ENCODE measurements around the gene PARVB.

DNA sequence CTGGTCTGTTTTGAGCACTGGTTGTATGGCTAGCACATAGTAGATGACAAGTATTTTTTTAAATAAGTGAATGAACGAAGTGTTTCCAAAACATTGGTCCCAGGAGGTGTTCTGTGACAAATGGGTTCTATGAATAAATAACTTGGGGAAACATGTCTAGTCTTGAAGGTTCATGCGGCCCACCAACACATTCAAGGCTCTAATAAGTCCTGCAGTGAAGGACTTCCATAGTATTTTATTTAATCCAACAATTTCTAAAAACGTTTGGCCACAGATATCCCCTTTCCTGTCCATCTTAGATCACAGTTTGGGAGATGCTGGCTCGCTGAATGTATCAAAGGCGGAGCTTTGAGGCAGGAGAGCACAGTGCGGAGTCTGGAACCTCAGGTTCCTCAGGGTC is 179.1 kb downstream of the PARVB start:
- TF ChIP-seq, protein P1, sequence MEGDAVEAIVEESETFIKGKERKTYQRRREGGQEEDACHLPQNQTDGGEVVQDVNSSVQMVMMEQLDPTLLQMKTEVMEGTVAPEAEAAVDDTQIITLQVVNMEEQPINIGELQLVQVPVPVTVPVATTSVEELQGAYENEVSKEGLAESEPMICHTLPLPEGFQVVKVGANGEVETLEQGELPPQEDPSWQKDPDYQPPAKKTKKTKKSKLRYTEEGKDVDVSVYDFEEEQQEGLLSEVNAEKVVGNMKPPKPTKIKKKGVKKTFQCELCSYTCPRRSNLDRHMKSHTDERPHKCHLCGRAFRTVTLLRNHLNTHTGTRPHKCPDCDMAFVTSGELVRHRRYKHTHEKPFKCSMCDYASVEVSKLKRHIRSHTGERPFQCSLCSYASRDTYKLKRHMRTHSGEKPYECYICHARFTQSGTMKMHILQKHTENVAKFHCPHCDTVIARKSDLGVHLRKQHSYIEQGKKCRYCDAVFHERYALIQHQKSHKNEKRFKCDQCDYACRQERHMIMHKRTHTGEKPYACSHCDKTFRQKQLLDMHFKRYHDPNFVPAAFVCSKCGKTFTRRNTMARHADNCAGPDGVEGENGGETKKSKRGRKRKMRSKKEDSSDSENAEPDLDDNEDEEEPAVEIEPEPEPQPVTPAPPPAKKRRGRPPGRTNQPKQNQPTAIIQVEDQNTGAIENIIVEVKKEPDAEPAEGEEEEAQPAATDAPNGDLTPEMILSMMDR (IDR thresholded peaks at IDR 0.05; ENCODE audit: low read length) = no peak
- no peak for TF ChIP-seq EZH2 (IDR thresholded peaks at IDR 0.05; ENCODE audit: borderline replicate concordance, low read length)

Measured in OCI-LY1 (cell line).